ENCODE measurements around the gene RPTOR. TPM values are rescaled to one million over a fixed set of nuclear protein-coding genes. Genes with fewer than 3 reads are reported as not detected.

Gene RPTOR
- total and polyA plus RNA-seq, 2 donors (not counting 3 experiments of a cell fraction or from before 2014, with no cell fraction given) = 10.7 to 41.8 TPM

- no peaks in the 10 kb centered on the region for H3K9me3 ChIP-seq (replicated peaks; ENCODE audit: control insufficient read depth, insufficient read depth, low read length)
- peaks cover 0 to 3% of the 10 kb centered on the region in 2 experiments for H3K36me3 ChIP-seq (ENCODE audit: control insufficient read depth in 2 of 2, extremely low read depth in 1 of 2, insufficient read depth in 2 of 2, low read length in 2 of 2)
- DNase-seq (ENCODE audit: low read depth, low spot score) (no peak), FAIRE-seq (no peak)
- no peak overlapping the region for H3K27ac ChIP-seq (ENCODE audit: insufficient read depth, low read depth, low read length)
- ChIA-PET CTCF (no interaction called here), POLR2A (no interaction called here)
- H3K4me3 ChIP-seq (replicated peaks in 1 of 3; ENCODE audit: insufficient read depth in 1 of 3, low read depth in 1 of 3, low read length in 3 of 3) = no peak overlapping the region
- no peak for TF ChIP-seq FOS (IDR thresholded peaks at IDR 0.05; ENCODE audit: borderline replicate concordance, insufficient read depth, low read length)
- TF ChIP-seq GATA2 (IDR thresholded peaks at IDR 0.05; ENCODE audit: insufficient read depth, insufficient read length, low read depth, low read length) = no peak
- no peak for TF ChIP-seq CTCF (IDR thresholded peaks at IDR 0.05; ENCODE audit: extremely low read depth in 1 of 2, insufficient read depth in 1 of 2, low read depth in 1 of 2, low read length in 2 of 2)
- TF ChIP-seq MAX (IDR thresholded peaks at IDR 0.05; ENCODE audit: insufficient read depth, insufficient read length) = no peak
- TF ChIP-seq POLR2AphosphoS5 (IDR thresholded peaks at IDR 0.05; ENCODE audit: insufficient read depth, low read depth, low read length) = no peak
- no peak for TF ChIP-seq EZH2 (IDR thresholded peaks at IDR 0.05; ENCODE audit: borderline replicate concordance, low read depth, low read length, severe bottlenecking)
- TF ChIP-seq MYC (IDR thresholded peaks at IDR 0.05; ENCODE audit: low read depth, low read length) = no peak
- no peak for TF ChIP-seq POLR2A (IDR thresholded peaks at IDR 0.05; ENCODE audit: low read depth, low read length)
- no peak for TF ChIP-seq JUN (IDR thresholded peaks at IDR 0.05; ENCODE audit: borderline replicate concordance, insufficient read depth, insufficient read length, low read depth)
- intact Hi-C loops (cut with micrococcal nuclease) (no loop called here), dilution Hi-C loops (cut with MboI; ENCODE audit: extremely low pct_ligation_motif_present, low sequenced_read_pairs) (no loop called here)
- H4K20me1 ChIP-seq (replicated peaks; ENCODE audit: control insufficient read depth, extremely low read depth, insufficient read depth, low read length) = no peaks in the 10 kb centered on the region
- H3K9me1 ChIP-seq (replicated peaks; ENCODE audit: control insufficient read depth, extremely low read depth, insufficient read depth, low read length) = no peaks in the 10 kb centered on the region
- BruUV-seq (replicated peaks) = no TSS peak
- no peaks in the 10 kb centered on the region for H3K79me2 ChIP-seq (ENCODE audit: control insufficient read depth, insufficient read depth, low read length)
- H3K4me2 ChIP-seq (ENCODE audit: insufficient read depth, low read length) = no peak overlapping the region
- no peak overlapping the region for H3K9ac ChIP-seq (replicated peaks; ENCODE audit: extremely low read depth, insufficient read depth, low read length)
- no peak overlapping the region for H2AFZ ChIP-seq (ENCODE audit: low read depth, low read length)
- no peaks in the 10 kb centered on the region for H3K4me1 ChIP-seq (ENCODE audit: control insufficient read depth, extremely low read depth, insufficient read depth, low read length)
- H3K27me3 ChIP-seq (ENCODE audit: control insufficient read depth in 2 of 2, insufficient read depth in 2 of 2, low read length in 2 of 2) = no peaks in the 10 kb centered on the region
These were observed 267.9 kb downstream of the RPTOR start for GRCh38 chr17:80812362-80813088.

Data from endothelial cell of umbilical vein (primary cell).